Gastrocnemius medialis (tissue), 4 donors: Measurements from ENCODE around the gene ATG4D.

Experiments used
- POLR2A ChIP-seq, 2 donors: fragments of 450-650 bp; IDR thresholded peaks; one replicate each; pipeline ENCODE4 v1.6.1; 2017; ENCODE audit warnings: antibody characterized with exemption in 2 of 2, mild to moderate bottlenecking in 2 of 2, moderate library complexity in 2 of 2
- TF ChIP-seq, protein P1 (sequence below), 5 experiments: fragments of 450-650 bp in 3 of 5; fragments of 200-600 bp in 2 of 5; sonication (generic) in 2 of 5; IDR thresholded peaks in 4 of 5; conservative IDR thresholded peaks in 1 of 5; 1 replicate in 4 of 5; 2 replicates in 1 of 5; pipeline ENCODE4 v1.5.1; 2016 to 2019; ENCODE audit warnings: antibody characterized with exemption in 5 of 5, mild to moderate bottlenecking in 3 of 5, moderate library complexity in 3 of 5

DNA sequence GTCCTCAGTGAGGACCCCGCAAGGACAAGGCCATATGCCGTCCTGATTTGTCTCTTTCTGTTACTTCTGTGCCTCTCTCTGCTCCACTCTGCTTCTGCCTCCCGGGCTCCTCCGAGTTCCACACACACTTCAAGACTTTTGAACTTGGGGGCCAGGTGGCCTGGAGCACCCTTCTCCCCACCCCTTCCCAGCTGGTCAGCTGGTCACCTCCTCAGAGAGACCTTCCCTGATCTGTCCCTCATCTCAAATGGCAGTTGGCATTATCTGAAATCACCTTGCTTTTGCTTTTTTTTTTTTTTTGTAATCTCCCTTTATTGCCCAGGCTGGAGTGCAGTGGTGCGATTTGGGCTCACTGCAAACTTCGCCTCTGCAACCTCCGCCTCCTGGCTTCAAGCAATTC lies 24.3 kb upstream of the ATG4D start:
- TF ChIP-seq, protein P1, sequence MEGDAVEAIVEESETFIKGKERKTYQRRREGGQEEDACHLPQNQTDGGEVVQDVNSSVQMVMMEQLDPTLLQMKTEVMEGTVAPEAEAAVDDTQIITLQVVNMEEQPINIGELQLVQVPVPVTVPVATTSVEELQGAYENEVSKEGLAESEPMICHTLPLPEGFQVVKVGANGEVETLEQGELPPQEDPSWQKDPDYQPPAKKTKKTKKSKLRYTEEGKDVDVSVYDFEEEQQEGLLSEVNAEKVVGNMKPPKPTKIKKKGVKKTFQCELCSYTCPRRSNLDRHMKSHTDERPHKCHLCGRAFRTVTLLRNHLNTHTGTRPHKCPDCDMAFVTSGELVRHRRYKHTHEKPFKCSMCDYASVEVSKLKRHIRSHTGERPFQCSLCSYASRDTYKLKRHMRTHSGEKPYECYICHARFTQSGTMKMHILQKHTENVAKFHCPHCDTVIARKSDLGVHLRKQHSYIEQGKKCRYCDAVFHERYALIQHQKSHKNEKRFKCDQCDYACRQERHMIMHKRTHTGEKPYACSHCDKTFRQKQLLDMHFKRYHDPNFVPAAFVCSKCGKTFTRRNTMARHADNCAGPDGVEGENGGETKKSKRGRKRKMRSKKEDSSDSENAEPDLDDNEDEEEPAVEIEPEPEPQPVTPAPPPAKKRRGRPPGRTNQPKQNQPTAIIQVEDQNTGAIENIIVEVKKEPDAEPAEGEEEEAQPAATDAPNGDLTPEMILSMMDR (IDR thresholded peaks at IDR 0.05 in 4 of 5, conservative IDR thresholded peaks at IDR 0.05 in 1 of 5): no peak
- no peak for TF ChIP-seq POLR2A (IDR thresholded peaks at IDR 0.05)
